ENCODE data around the gene KIF16B. TPM values are rescaled to one million over a fixed set of nuclear protein-coding genes. Genes with fewer than 3 reads are reported as not detected.
"Not testable (repeated sequence)": the region's sequence is repeated elsewhere in the genome, so short reads cannot be mapped to it uniquely, and the experiment has no call there.

Gene KIF16B
- total RNA-seq, 1 donor from 2014 or later: 9.4 TPM

- Mint-ChIP-seq H3K4me3 (no peak overlapping the region), H3K9me3 (no peaks in the 10 kb centered on the region), H3K4me1 (no peaks in the 10 kb centered on the region), H3K36me3 (ENCODE audit: low read depth) (no peaks in the 10 kb centered on the region), H3K27me3 (ENCODE audit: low read depth) (peaks cover 5% of the 10 kb centered on the region), H3K27ac (ENCODE audit: unreplicated experiment) (no peak overlapping the region)
- no peak for TF ChIP-seq CTCF (conservative IDR thresholded peaks at IDR 0.05)
- no peak for DNase-seq (ENCODE audit: low read depth, low spot score)
These were observed 27.8 kb upstream of the KIF16B start for GRCh38 chr20:16601047-16601446.

DNA sequence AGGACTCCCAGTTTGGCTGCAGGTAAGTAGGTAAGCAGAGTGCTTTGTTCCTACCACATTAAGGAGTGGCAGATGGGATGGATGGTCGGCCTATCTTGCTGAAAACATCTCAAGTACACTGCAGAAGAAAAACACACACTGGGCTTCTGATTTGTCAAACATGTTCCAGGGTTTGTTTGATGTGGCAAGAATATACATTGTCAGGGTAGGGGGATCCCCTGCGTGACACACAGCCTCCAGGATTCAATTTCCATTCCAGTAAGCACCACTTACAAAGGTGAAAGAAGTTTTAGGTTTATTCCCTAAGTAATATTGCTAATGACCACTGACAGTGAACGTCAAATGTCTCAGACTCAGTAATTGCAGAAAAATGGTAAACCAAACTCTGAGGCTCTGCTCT lies 26.0 kb upstream of the KIF16B start:
- H3K9me3 Mint-ChIP-seq: no peaks in the 10 kb centered on the region
- H3K36me3 Mint-ChIP-seq (ENCODE audit: low read depth): no peaks in the 10 kb centered on the region

GRCh38 chr20:16596991-16597390 lies 23.7 kb upstream of the KIF16B start:
- no peak overlapping the region for H3K27ac Mint-ChIP-seq (ENCODE audit: unreplicated experiment)
- H3K9me3 Mint-ChIP-seq: no peaks in the 10 kb centered on the region
- H3K27me3 Mint-ChIP-seq (ENCODE audit: low read depth): peaks cover 5% of the 10 kb centered on the region
- no peaks in the 10 kb centered on the region for H3K36me3 Mint-ChIP-seq (ENCODE audit: low read depth)
- no peak for DNase-seq (ENCODE audit: low read depth, low spot score)
- no peak for TF ChIP-seq CTCF (conservative IDR thresholded peaks at IDR 0.05)
- no peaks in the 10 kb centered on the region for H3K4me1 Mint-ChIP-seq
- H3K4me3 Mint-ChIP-seq: no peak overlapping the region

More for the DNA sequence above, 26.0 kb upstream of the KIF16B start:
- DNase-seq (ENCODE audit: low read depth, low spot score): no peak
- H3K27me3 Mint-ChIP-seq (ENCODE audit: low read depth): peaks cover 5% of the 10 kb centered on the region
- no peak overlapping the region for H3K27ac Mint-ChIP-seq (ENCODE audit: unreplicated experiment)
- H3K4me3 Mint-ChIP-seq: no peak overlapping the region
- TF ChIP-seq CTCF (conservative IDR thresholded peaks at IDR 0.05): no peak
- no peaks in the 10 kb centered on the region for H3K4me1 Mint-ChIP-seq

- not testable (repeated sequence) for H3K27ac Mint-ChIP-seq (ENCODE audit: unreplicated experiment); H3K9me3 Mint-ChIP-seq; H3K36me3 Mint-ChIP-seq (ENCODE audit: low read depth); DNase-seq (ENCODE audit: low read depth, low spot score); H3K4me3 Mint-ChIP-seq; H3K27me3 Mint-ChIP-seq (ENCODE audit: low read depth); H3K4me1 Mint-ChIP-seq
These were observed 23.2 kb upstream of the KIF16B start for GRCh38 chr20:16596404-16596803.

- no peaks in the 10 kb centered on the region for H3K36me3 Mint-ChIP-seq (ENCODE audit: low read depth)
These were observed 22.1 kb upstream of the KIF16B start for GRCh38 chr20:16595376-16595775.

More at GRCh38 chr20:16595376-16595775, 22.1 kb upstream of the KIF16B start:
- no peak overlapping the region for H3K4me3 Mint-ChIP-seq
- DNase-seq (ENCODE audit: low read depth, low spot score): no peak
- no peaks in the 10 kb centered on the region for H3K4me1 Mint-ChIP-seq
- H3K27me3 Mint-ChIP-seq (ENCODE audit: low read depth): no peaks in the 10 kb centered on the region
- no peak for TF ChIP-seq CTCF (conservative IDR thresholded peaks at IDR 0.05)
- H3K9me3 Mint-ChIP-seq: no peaks in the 10 kb centered on the region
- no peak overlapping the region for H3K27ac Mint-ChIP-seq (ENCODE audit: unreplicated experiment)
